Stomach (tissue), 9 donors: ENCODE data around the gene NDUFB1. TPM values are rescaled to one million over a fixed set of nuclear protein-coding genes. Genes with fewer than 3 reads are reported as not detected.
A peak's percentile ranks its signal among the peaks of the same experiment; 100 is the strongest.

Source experiments
- DNase-seq, 2 donors: peaks; one replicate each; pipeline versions ENCODE4 v3.0.0 to v3.0.0-alpha.2; 2013 to 2019
- H3K27ac ChIP-seq, 5 donors: fragments of 200-600 bp in 4 of 5; sonication (generic) in 4 of 5; one replicate each; pipeline ENCODE4 v1.5.1; 2013 to 2019; ENCODE audit warnings: mild to moderate bottlenecking in 1 of 5, moderate library complexity in 1 of 5
- H3K27me3 ChIP-seq, 3 donors: fragments of 200-600 bp; sonication (generic); one replicate each; pipeline ENCODE4 v1.5.1; 2017 to 2019; ENCODE audit warnings: mixed run types in 1 of 3
- H3K36me3 ChIP-seq, 4 donors: fragments of 200-600 bp; sonication (generic); 1 replicate in 3 of 4; 2 replicates in 1 of 4; pipeline ENCODE4 v1.5.1; 2016 to 2019
- H3K4me1 ChIP-seq, 4 donors: fragments of 200-600 bp; sonication (generic); one replicate each; pipeline ENCODE4 v1.5.1; 2016 to 2019
- H3K4me3 ChIP-seq, 4 donors: fragments of 200-600 bp; sonication (generic) in 3 of 4; one replicate each; pipeline ENCODE4 v1.5.1; 2016 to 2019; ENCODE audit warnings: mild to moderate bottlenecking in 1 of 4
- H3K9me3 ChIP-seq, 4 donors: fragments of 200-600 bp; sonication (generic); one replicate each; pipeline ENCODE4 v1.5.1; 2016 to 2019
- EP300 ChIP-seq: sonication (generic); formaldehyde crosslinking; IDR thresholded peaks from one replicate; pipeline ENCODE4 v1.6.1; 2017; ENCODE audit warnings: antibody characterized with exemption
- POLR2A ChIP-seq, 4 donors: fragments of 450-650 bp; IDR thresholded peaks; one replicate each; pipeline ENCODE4 v1.6.1; 2016; ENCODE audit warnings: antibody characterized with exemption in 4 of 4, control low read depth in 2 of 4, mild to moderate bottlenecking in 1 of 4, moderate library complexity in 1 of 4
- POLR2AphosphoS5 ChIP-seq, 3 donors: sonication (generic); formaldehyde crosslinking; IDR thresholded peaks; one replicate each; pipeline ENCODE4 v1.6.1; 2016; ENCODE audit warnings: antibody characterized with exemption in 3 of 3
- WGBS, 5 donors: extraction: QIAGEN DNeasy Blood & Tissue Kit in 3 of 5; methylation state at CpG; one replicate each; pipeline versions ENCODE4 v1.1.5 to v1.1.7; 2013 to 2018; 5-methylcytosine and 5-hydroxymethylcytosine counted together
- intact Hi-C: fragments of 100-400 bp; cut with DNase I; formaldehyde crosslinking; loops from one replicate; pipeline ENCODE4 v1.15.1; 2023; ENCODE audit warnings: low total_unique reads
- polyA plus RNA-seq, 3 donors: library from polyadenylated mRNA; stranded (reverse); fragments of 200-250 nt; gene quantifications; one replicate each; pipeline ENCODE4 v1.2.3, GENCODE V29; 2013
- total RNA-seq, 5 donors: library from RNA; depleted of rRNA; stranded (reverse); fragments of >200 nt; gene quantifications; one replicate each; pipeline versions ENCODE4 v1.1.0 to v1.2.3, GENCODE V29; 2014 to 2016
- TF ChIP-seq, protein P1 (sequence below), 7 experiments: fragments of 450-650 bp in 4 of 7; fragments of 200-600 bp in 3 of 7; sonication (generic) in 3 of 7; IDR thresholded peaks; one replicate each; pipeline ENCODE4 v1.5.1; 2016 to 2019; ENCODE audit warnings: antibody characterized with exemption in 7 of 7, control low read depth in 2 of 7, mild to moderate bottlenecking in 1 of 7
- donor health status: healthy with polysubstance abuse.
- donor health status: Bipolar disorder and iron deficiency.
- donor health status: healthy.

The NDUFB1 gene
- total and polyA plus RNA-seq, 8 donors = 22.2 to 1,152 (median 478) TPM

DNA sequence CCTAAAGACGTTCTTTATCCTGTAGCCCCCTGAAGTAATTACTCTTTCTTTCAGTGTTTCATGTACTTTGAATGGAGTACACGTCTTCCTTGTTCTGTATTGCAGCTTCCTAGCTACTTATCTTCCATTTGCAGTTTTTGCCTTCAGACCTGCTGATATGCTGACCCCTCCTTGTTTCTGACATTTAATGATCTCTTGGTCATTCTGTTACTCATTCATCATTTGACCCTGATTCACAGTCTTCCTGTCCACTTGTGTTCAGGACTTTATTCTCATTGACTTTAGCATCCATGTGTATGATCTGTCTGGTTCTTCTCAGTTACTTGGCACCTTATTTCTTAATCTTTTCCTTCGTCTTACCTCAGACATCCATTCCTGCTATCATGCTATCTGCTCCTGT, 22.5 kb upstream of the NDUFB1 start:
- no peak overlapping the region for H3K4me3 ChIP-seq
- H3K4me1 ChIP-seq = no peaks in the 10 kb centered on the region
- no peak for DNase-seq
- peaks cover 49 to 99% (median 98%) of the 10 kb centered on the region in 4 donors for H3K36me3 ChIP-seq
- 81 to 90% (median 85%) methylated on average over 3 of the region's 3 CpGs for WGBS, 5 donors
- intact Hi-C loops = no loop called here
- H3K27me3 ChIP-seq = no peaks in the 10 kb centered on the region
- H3K9me3 ChIP-seq = no peaks in the 10 kb centered on the region
- TF ChIP-seq POLR2AphosphoS5 (IDR thresholded peaks at IDR 0.05) = no peak
- TF ChIP-seq EP300 = no peak
- TF ChIP-seq, protein P1, sequence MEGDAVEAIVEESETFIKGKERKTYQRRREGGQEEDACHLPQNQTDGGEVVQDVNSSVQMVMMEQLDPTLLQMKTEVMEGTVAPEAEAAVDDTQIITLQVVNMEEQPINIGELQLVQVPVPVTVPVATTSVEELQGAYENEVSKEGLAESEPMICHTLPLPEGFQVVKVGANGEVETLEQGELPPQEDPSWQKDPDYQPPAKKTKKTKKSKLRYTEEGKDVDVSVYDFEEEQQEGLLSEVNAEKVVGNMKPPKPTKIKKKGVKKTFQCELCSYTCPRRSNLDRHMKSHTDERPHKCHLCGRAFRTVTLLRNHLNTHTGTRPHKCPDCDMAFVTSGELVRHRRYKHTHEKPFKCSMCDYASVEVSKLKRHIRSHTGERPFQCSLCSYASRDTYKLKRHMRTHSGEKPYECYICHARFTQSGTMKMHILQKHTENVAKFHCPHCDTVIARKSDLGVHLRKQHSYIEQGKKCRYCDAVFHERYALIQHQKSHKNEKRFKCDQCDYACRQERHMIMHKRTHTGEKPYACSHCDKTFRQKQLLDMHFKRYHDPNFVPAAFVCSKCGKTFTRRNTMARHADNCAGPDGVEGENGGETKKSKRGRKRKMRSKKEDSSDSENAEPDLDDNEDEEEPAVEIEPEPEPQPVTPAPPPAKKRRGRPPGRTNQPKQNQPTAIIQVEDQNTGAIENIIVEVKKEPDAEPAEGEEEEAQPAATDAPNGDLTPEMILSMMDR (IDR thresholded peaks at IDR 0.05) = no peak
- TF ChIP-seq POLR2A (IDR thresholded peaks at IDR 0.05) = no peak
- no peak overlapping the region for H3K27ac ChIP-seq

DNA sequence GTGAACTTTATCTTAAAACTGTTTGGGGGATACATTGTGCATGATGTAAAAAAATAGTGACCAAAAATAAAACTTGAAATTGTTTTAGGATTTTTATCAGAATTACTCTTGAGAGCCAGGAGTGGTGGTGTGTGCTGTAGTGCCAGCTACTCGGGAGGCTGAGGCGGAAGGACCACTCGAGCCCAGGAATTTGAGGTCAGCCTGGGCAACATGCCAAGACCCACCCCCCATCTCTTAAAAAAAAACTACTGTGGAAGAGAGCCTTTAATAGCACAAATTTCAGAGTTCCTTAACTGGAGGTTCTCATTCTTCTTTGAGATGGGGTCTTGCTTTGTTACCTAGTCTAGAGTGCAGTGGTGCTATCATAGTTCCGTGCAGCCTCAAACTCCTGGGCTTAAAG, 21.8 kb upstream of the NDUFB1 start:
- H3K27ac ChIP-seq = no peak overlapping the region
- DNase-seq = no peak
- H3K36me3 ChIP-seq = peaks cover 56 to 99% (median 98%) of the 10 kb centered on the region in 4 donors
- no peaks in the 10 kb centered on the region for H3K9me3 ChIP-seq
- no peaks in the 10 kb centered on the region for H3K27me3 ChIP-seq
- TF ChIP-seq POLR2AphosphoS5 (IDR thresholded peaks at IDR 0.05) = no peak
- TF ChIP-seq, protein P1 (IDR thresholded peaks at IDR 0.05) = no peak
- TF ChIP-seq POLR2A (IDR thresholded peaks at IDR 0.05) = no peak
- no peak for TF ChIP-seq EP300
- 73 to 82% (median 76%) methylated on average over 4 of the region's 4 CpGs for WGBS, 5 donors
- intact Hi-C loops = no loop called here
- no peak overlapping the region for H3K4me3 ChIP-seq
- H3K4me1 ChIP-seq = no peaks in the 10 kb centered on the region

DNA sequence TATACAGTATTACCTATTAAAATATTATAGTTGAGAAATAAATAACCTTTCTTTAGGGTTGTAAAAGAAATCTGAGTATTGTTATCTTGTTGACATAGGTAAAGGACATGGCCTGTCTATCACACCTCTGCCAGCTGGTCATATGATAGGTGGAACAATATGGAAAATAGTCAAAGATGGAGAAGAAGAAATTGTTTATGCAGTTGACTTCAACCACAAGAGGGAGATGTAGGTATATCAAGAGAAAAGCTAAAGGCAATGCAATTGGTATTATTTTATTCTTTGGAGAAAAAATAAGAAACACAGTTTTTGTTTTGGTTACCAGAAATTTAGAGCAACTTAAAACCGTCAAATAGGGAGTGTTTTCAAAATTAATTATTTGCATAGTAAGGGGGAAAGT, 13.8 kb upstream of the NDUFB1 start:
- H3K27me3 ChIP-seq = no peaks in the 10 kb centered on the region
- H3K4me3 ChIP-seq = no peak overlapping the region
- H3K36me3 ChIP-seq = peaks cover 19 to 100% (median 93%) of the 10 kb centered on the region in 4 donors
- TF ChIP-seq POLR2A (IDR thresholded peaks at IDR 0.05) (no peak), EP300 (no peak), POLR2AphosphoS5 (IDR thresholded peaks at IDR 0.05) (no peak)
- TF ChIP-seq, protein P1 (IDR thresholded peaks at IDR 0.05) = peak in 4 of 7 experiments; percentile 13 to 41 (median 30)
- H3K9me3 ChIP-seq = no peaks in the 10 kb centered on the region
- intact Hi-C loops = no loop called here
- 48 to 76% (median 60%) methylated on average over 1 of the region's 1 CpG for WGBS, 5 donors
- peak in 1 of 2 donors; percentile 63 for DNase-seq
- no peak overlapping the region for H3K27ac ChIP-seq
- H3K4me1 ChIP-seq = peaks cover 0 to 11% (median 5%) of the 10 kb centered on the region in 4 donors

DNA sequence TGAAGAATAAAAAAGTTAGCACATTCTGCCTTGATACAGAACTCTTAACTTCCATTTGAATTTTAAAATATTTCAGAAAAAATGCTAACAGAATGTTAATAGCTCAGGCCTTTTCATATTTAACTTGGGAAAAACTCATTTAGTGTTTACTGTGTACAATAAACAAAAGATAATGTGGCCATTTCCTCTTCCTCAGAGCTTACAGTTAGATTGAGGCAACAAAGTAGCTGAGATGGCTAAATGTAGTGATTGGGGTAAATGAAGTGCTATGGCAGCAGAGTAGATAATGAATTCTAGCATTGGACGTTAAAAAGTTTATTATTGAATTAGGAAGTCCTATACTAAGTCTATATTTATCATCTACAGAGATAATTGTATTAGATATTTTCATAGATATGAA, 12.9 kb upstream of the NDUFB1 start:
- no peak overlapping the region for H3K27ac ChIP-seq
- H3K4me3 ChIP-seq = no peak overlapping the region
- WGBS, 5 donors = 19 to 50% (median 29%) methylated on average over 1 of the region's 1 CpG
- no peaks in the 10 kb centered on the region for H3K27me3 ChIP-seq
- H3K9me3 ChIP-seq = no peaks in the 10 kb centered on the region
- peaks cover 16 to 100% (median 93%) of the 10 kb centered on the region in 4 donors for H3K36me3 ChIP-seq
- intact Hi-C loops = no loop called here
- no peak for DNase-seq
- H3K4me1 ChIP-seq = peaks cover 0 to 11% (median 5%) of the 10 kb centered on the region in 4 donors
- TF ChIP-seq EP300 = no peak
- TF ChIP-seq POLR2AphosphoS5 (IDR thresholded peaks at IDR 0.05) = no peak
- TF ChIP-seq, protein P1 (IDR thresholded peaks at IDR 0.05) = no peak
- no peak for TF ChIP-seq POLR2A (IDR thresholded peaks at IDR 0.05)
